ENCODE data around the gene JMJD1C. TPM values are rescaled to one million over a fixed set of nuclear protein-coding genes. Genes with fewer than 3 reads are reported as not detected.
"Not testable (repeated sequence)": the region's sequence is repeated elsewhere in the genome, so short reads cannot be mapped to it uniquely, and the experiment has no call there.

JMJD1C gene
- total RNA-seq, 1 experiment from 2014 or later: 139 TPM

DNA sequence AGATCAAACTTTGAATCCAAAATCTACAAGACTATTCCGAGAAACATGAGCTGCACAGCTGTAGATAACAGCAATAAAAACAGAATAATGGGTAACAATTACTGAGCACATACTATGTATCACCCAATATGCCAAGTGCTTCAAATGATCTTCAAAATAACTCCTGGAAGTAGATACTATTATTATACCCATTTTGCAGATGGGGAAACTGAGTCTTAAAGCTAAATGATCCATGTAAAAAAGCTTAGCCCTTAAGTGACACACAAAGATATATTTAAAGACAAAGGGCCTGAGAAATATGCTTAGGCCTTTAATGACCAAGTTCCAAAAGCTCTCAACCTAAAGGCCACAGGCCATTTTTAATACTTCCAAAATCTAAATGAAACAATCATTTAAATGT lies 37.1 kb upstream of the JMJD1C start:
- Histone ChIP-seq H3K4me3 (ENCODE audit: low read length) (no peak overlapping the region), H3K4me2 (ENCODE audit: low read length) (no peak overlapping the region), H3F3A (ENCODE audit: low read length, unreplicated experiment) (no peaks in the 10 kb centered on the region), H3K27me3 (ENCODE audit: low read length) (no peaks in the 10 kb centered on the region), H3K4me1 (ENCODE audit: insufficient read depth, low read length) (peaks cover 18% of the 10 kb centered on the region), H3K9me3 (ENCODE audit: low read length) (no peaks in the 10 kb centered on the region), H4K20me1 (ENCODE audit: low read length) (peaks cover 10% of the 10 kb centered on the region; the same call in 1 of the 2 replicates), H3K9ac (ENCODE audit: low read length) (no peak overlapping the region), H3K36me3 (ENCODE audit: low read depth, low read length) (0 out of 2 replicates have a peak, but pooled peaks cover 4% of the 10 kb centered on the region), H3K79me2 (ENCODE audit: low read length) (peaks cover 95% of the 10 kb centered on the region), H2AFZ (ENCODE audit: low read length) (no peak overlapping the region), H3K27ac (ENCODE audit: low read length) (no peak overlapping the region), H3K9me2 (replicated peaks; ENCODE audit: low read length) (0 out of 2 replicates have a peak, but pooled peaks cover 3% of the 10 kb centered on the region)
- DNase-seq (no peak), ATAC-seq (no peak)
- intact Hi-C loops (cut with micrococcal nuclease): no loop called here
- CTCF ChIA-PET: interaction anchor here (0.6 kb wide), 1 partner anchor 46 kb away, joined by 5 read pairs; no protein-coding TSS in a partner anchor
- TF ChIP-seq, protein P1, sequence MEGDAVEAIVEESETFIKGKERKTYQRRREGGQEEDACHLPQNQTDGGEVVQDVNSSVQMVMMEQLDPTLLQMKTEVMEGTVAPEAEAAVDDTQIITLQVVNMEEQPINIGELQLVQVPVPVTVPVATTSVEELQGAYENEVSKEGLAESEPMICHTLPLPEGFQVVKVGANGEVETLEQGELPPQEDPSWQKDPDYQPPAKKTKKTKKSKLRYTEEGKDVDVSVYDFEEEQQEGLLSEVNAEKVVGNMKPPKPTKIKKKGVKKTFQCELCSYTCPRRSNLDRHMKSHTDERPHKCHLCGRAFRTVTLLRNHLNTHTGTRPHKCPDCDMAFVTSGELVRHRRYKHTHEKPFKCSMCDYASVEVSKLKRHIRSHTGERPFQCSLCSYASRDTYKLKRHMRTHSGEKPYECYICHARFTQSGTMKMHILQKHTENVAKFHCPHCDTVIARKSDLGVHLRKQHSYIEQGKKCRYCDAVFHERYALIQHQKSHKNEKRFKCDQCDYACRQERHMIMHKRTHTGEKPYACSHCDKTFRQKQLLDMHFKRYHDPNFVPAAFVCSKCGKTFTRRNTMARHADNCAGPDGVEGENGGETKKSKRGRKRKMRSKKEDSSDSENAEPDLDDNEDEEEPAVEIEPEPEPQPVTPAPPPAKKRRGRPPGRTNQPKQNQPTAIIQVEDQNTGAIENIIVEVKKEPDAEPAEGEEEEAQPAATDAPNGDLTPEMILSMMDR (conservative IDR thresholded peaks at IDR 0.05; ENCODE audit: low read depth, low read length): no peak
- TF ChIP-seq EZH2phosphoT487 (IDR thresholded peaks at IDR 0.05; ENCODE audit: borderline replicate concordance, low read length) (no peak), EZH2 (IDR thresholded peaks at IDR 0.05; ENCODE audit: low read length, unreplicated experiment) (no peak)
- BruUV-seq (replicated peaks): no TSS peak
- POLR2A ChIA-PET (ENCODE audit: unreplicated experiment): no interaction called here

DNA sequence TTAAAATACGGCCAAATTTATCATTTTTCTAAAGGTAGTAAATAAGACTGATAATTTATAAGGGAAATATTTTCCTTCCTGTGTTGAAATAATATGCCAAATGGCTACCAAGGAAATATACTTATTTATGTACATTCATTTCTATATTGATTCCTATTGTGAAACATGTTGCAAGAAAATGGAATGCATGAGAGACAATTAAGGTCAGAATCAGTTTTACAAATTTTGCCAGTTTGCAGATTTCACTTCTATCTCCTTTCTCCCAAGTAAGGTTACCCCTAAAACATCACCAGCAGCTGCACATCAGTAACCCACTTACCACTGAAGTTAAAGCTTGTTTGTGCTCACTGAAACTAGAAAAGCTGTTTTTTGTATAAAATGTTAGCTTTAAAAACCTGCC lies 36.2 kb upstream of the JMJD1C start:
- Histone ChIP-seq H3F3A (ENCODE audit: low read length, unreplicated experiment) (no peaks in the 10 kb centered on the region), H3K27ac (ENCODE audit: low read length) (no peak overlapping the region), H3K79me2 (ENCODE audit: low read length) (peaks cover 97% of the 10 kb centered on the region), H3K9me3 (ENCODE audit: low read length) (no peaks in the 10 kb centered on the region), H3K4me2 (ENCODE audit: low read length) (no peak overlapping the region), H3K9me2 (replicated peaks; ENCODE audit: low read length) (0 out of 2 replicates have a peak, but pooled peaks cover 3% of the 10 kb centered on the region), H3K4me1 (ENCODE audit: insufficient read depth, low read length) (peaks cover 19% of the 10 kb centered on the region), H3K27me3 (ENCODE audit: low read length) (no peaks in the 10 kb centered on the region), H3K4me3 (ENCODE audit: low read length) (no peak overlapping the region), H3K36me3 (ENCODE audit: low read depth, low read length) (0 out of 2 replicates have a peak, but pooled peaks cover 4% of the 10 kb centered on the region), H2AFZ (ENCODE audit: low read length) (no peak overlapping the region), H3K9ac (ENCODE audit: low read length) (no peak overlapping the region), H4K20me1 (ENCODE audit: low read length) (peaks cover 10% of the 10 kb centered on the region; the same call in 1 of the 2 replicates)
- BruUV-seq (replicated peaks): no TSS peak
- DNase-seq: no peak
- POLR2A ChIA-PET (ENCODE audit: unreplicated experiment): interaction anchor here (0.5 kb wide), 1 partner anchor 49 kb away, joined by 4 read pairs; no protein-coding TSS in a partner anchor
- CTCF ChIA-PET: no interaction called here
- TF ChIP-seq EZH2 (IDR thresholded peaks at IDR 0.05; ENCODE audit: low read length, unreplicated experiment): no peak
- TF ChIP-seq EZH2phosphoT487 (IDR thresholded peaks at IDR 0.05; ENCODE audit: borderline replicate concordance, low read length): no peak
- TF ChIP-seq, protein P1 (conservative IDR thresholded peaks at IDR 0.05; ENCODE audit: low read depth, low read length): no peak
- ATAC-seq: no peak
- intact Hi-C loops (cut with micrococcal nuclease): no loop called here

DNA sequence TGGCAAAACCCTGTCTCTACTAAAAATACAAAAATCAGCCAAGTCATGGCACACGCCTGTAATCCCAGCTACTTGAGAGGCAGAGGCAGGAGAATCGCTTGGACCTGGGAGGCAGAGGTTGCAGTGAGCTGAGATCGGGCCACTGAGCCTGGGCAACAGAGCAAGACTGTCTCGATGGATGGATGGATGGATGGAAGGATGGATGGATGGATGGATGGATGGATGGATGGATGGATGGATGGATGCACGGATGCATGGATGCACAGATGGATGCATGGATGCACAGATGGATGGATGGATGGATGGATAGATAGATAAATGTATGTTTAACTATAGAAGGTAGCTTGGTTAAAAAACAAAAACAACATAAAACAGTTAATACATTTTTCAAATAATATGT lies 34.8 kb upstream of the JMJD1C start:
- H3K9me3 ChIP-seq (ENCODE audit: low read length); H3K27me3 ChIP-seq (ENCODE audit: low read length); H3K4me2 ChIP-seq (ENCODE audit: low read length); H3K4me3 ChIP-seq (ENCODE audit: low read length); POLR2A ChIA-PET (ENCODE audit: unreplicated experiment); H3K27ac ChIP-seq (ENCODE audit: low read length); ATAC-seq; H3K9me2 ChIP-seq (replicated peaks; ENCODE audit: low read length); DNase-seq; H3K36me3 ChIP-seq (ENCODE audit: low read depth, low read length); H3K9ac ChIP-seq (ENCODE audit: low read length); BruUV-seq (replicated peaks); CTCF ChIA-PET; H3F3A ChIP-seq (ENCODE audit: low read length, unreplicated experiment); H2AFZ ChIP-seq (ENCODE audit: low read length); intact Hi-C loops (cut with micrococcal nuclease): not testable (repeated sequence)
- peaks cover 97% of the 10 kb centered on the region for H3K79me2 ChIP-seq (ENCODE audit: low read length)
- H3K4me1 ChIP-seq (ENCODE audit: insufficient read depth, low read length): peaks cover 19% of the 10 kb centered on the region
- peaks cover 15% of the 10 kb centered on the region; the same call in 1 of the 2 replicates for H4K20me1 ChIP-seq (ENCODE audit: low read length)

All from PC-3 (cell line).